GM12864 (cell line): ENCODE data around the gene KCNIP1.
"Not testable (repeated sequence)": the region's sequence is repeated elsewhere in the genome, so short reads cannot be mapped to it uniquely, and the experiment has no call there.

Experiments used
- DNase-seq: peaks from one replicate; pipeline ENCODE4 v3.0.0-alpha.2; 2011; ENCODE audit warnings: low read depth
- H3K4me3 ChIP-seq: 2 replicates; pipeline ENCODE4 v1.5.1; 2011; ENCODE audit warnings: mild to moderate bottlenecking, low read depth, low read length, control low read depth
- CTCF ChIP-seq: IDR thresholded peaks from 2 replicates; pipeline ENCODE4 v1.5.1; 2011; ENCODE audit warnings: low read depth, mild to moderate bottlenecking, moderate library complexity, low read length, control low read depth, inconsistent platforms; ENCODE audit errors: missing control alignments

The KCNIP1 gene

GRCh38 chr5:170758481-170758880 lies 254.7 kb downstream of the KCNIP1 start:
- no peak for TF ChIP-seq CTCF
- no peak for DNase-seq
- H3K4me3 ChIP-seq, result no peak overlapping the region

- no peak for DNase-seq
- H3K4me3 ChIP-seq, result no peak overlapping the region
- TF ChIP-seq CTCF, result no peak
Observed at GRCh38 chr5:170760113-170760512, 256.3 kb downstream of the KCNIP1 start.

GRCh38 chr5:170761048-170761707 lies 257.4 kb downstream of the KCNIP1 start:
- H3K4me3 ChIP-seq, result no peak overlapping the region
- DNase-seq, result no peak
- TF ChIP-seq CTCF, result no peak

GRCh38 chr5:170761708-170762066 lies 257.9 kb downstream of the KCNIP1 start:
- TF ChIP-seq CTCF, result no peak
- H3K4me3 ChIP-seq, result no peak overlapping the region
- DNase-seq, result no peak

- not testable (repeated sequence) for H3K4me3 ChIP-seq
Observed at GRCh38 chr5:170762298-170762697, 258.5 kb downstream of the KCNIP1 start.

GRCh38 chr5:170765868-170766267 lies 262.0 kb downstream of the KCNIP1 start:
- not testable (repeated sequence) for H3K4me3 ChIP-seq, DNase-seq

More at GRCh38 chr5:170762298-170762697, 258.5 kb downstream of the KCNIP1 start:
- not testable (repeated sequence) for DNase-seq

GRCh38 chr5:170769246-170769645 lies 265.4 kb downstream of the KCNIP1 start:
- TF ChIP-seq CTCF, result no peak
- H3K4me3 ChIP-seq, result no peak overlapping the region
- no peak for DNase-seq

GRCh38 chr5:170769898-170770416 lies 266.1 kb downstream of the KCNIP1 start:
- no peak for DNase-seq
- peak; percentile 33 for TF ChIP-seq CTCF
- H3K4me3 ChIP-seq, result no peak overlapping the region
